Measurements from ENCODE around the gene NLGN3.

DNA sequence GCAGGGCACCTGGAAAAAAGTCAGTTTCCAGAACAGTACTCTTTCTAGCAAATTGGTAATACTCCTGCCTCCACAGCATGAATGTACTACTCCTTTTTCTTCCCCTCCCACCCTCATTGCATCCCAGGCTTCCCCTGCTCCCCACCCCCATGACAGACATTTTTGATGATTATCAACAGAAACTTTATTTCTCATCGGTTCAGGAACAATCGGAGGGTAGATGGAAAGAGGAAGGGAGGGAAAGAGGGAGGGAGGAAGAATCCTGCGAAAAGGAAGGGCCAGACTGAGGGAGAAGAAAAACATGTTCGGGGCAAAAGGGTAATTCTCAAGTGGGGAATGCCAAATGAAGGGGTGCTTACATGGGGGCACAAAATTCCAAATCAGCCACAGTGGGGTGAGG is 37.4 kb upstream of the NLGN3 start:
- TF ChIP-seq, protein P1, sequence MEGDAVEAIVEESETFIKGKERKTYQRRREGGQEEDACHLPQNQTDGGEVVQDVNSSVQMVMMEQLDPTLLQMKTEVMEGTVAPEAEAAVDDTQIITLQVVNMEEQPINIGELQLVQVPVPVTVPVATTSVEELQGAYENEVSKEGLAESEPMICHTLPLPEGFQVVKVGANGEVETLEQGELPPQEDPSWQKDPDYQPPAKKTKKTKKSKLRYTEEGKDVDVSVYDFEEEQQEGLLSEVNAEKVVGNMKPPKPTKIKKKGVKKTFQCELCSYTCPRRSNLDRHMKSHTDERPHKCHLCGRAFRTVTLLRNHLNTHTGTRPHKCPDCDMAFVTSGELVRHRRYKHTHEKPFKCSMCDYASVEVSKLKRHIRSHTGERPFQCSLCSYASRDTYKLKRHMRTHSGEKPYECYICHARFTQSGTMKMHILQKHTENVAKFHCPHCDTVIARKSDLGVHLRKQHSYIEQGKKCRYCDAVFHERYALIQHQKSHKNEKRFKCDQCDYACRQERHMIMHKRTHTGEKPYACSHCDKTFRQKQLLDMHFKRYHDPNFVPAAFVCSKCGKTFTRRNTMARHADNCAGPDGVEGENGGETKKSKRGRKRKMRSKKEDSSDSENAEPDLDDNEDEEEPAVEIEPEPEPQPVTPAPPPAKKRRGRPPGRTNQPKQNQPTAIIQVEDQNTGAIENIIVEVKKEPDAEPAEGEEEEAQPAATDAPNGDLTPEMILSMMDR (IDR thresholded peaks at IDR 0.05; ENCODE audit: poor library complexity, severe bottlenecking) = no peak
- no peak for TF ChIP-seq SMC3 (conservative IDR thresholded peaks at IDR 0.05; ENCODE audit: poor library complexity)
- no peak for TF ChIP-seq TAF1 (IDR thresholded peaks at IDR 0.05; ENCODE audit: low read depth)
- no peak for TF ChIP-seq EZH2 (IDR thresholded peaks at IDR 0.05; ENCODE audit: borderline replicate concordance, insufficient read depth, low read length, poor library complexity, severe bottlenecking)
- TF ChIP-seq, protein P2, sequence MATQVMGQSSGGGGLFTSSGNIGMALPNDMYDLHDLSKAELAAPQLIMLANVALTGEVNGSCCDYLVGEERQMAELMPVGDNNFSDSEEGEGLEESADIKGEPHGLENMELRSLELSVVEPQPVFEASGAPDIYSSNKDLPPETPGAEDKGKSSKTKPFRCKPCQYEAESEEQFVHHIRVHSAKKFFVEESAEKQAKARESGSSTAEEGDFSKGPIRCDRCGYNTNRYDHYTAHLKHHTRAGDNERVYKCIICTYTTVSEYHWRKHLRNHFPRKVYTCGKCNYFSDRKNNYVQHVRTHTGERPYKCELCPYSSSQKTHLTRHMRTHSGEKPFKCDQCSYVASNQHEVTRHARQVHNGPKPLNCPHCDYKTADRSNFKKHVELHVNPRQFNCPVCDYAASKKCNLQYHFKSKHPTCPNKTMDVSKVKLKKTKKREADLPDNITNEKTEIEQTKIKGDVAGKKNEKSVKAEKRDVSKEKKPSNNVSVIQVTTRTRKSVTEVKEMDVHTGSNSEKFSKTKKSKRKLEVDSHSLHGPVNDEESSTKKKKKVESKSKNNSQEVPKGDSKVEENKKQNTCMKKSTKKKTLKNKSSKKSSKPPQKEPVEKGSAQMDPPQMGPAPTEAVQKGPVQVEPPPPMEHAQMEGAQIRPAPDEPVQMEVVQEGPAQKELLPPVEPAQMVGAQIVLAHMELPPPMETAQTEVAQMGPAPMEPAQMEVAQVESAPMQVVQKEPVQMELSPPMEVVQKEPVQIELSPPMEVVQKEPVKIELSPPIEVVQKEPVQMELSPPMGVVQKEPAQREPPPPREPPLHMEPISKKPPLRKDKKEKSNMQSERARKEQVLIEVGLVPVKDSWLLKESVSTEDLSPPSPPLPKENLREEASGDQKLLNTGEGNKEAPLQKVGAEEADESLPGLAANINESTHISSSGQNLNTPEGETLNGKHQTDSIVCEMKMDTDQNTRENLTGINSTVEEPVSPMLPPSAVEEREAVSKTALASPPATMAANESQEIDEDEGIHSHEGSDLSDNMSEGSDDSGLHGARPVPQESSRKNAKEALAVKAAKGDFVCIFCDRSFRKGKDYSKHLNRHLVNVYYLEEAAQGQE (IDR thresholded peaks at IDR 0.05; ENCODE audit: borderline replicate concordance) = no peak

All from neural cell (in vitro differentiated cells).